Prostate gland (tissue), 2 donors: ENCODE results near the gene COP1. TPM values are rescaled to one million over a fixed set of nuclear protein-coding genes. Genes with fewer than 3 reads are reported as not detected.
A peak's percentile ranks its signal among the peaks of the same experiment; 100 is the strongest.
"Not testable (repeated sequence)": the region's sequence is repeated elsewhere in the genome, so short reads cannot be mapped to it uniquely, and the experiment has no call there.

ENCODE experiments used
- DNase-seq: peaks from one replicate; pipeline ENCODE4 v3.0.0-alpha.2; 2019; ENCODE audit warnings: low spot score
- H3K27ac ChIP-seq, 2 donors: fragments of 200-600 bp; sonication (generic); 2 replicates each; pipeline ENCODE4 v1.5.1; 2017 to 2019
- H3K27me3 ChIP-seq: fragments of 200-600 bp; sonication (generic); replicated peaks from 2 replicates; pipeline ENCODE4 v1.5.1; 2019; ENCODE audit not compliant: insufficient read depth
- H3K36me3 ChIP-seq, 2 donors: fragments of 200-600 bp; sonication (generic); 1 replicate in 1 of 2; 2 replicates in 1 of 2; pipeline versions ENCODE4 v1.5.1 to v1.8.1; 2017 to 2019
- H3K4me1 ChIP-seq: fragments of 200-600 bp; sonication (generic); replicated peaks from 2 replicates; pipeline ENCODE4 v1.5.1; 2019
- H3K4me3 ChIP-seq, 2 donors: fragments of 200-600 bp; sonication (generic); 2 replicates each; pipeline ENCODE4 v1.5.1; 2017 to 2019
- H3K9me3 ChIP-seq: fragments of 200-600 bp; sonication (generic); 2 replicates; pipeline ENCODE4 v1.5.1; 2017
- POLR2A ChIP-seq: fragments of 450-650 bp; IDR thresholded peaks from one replicate; pipeline ENCODE4 v1.6.1; 2016; ENCODE audit warnings: antibody characterized with exemption, mild to moderate bottlenecking
- POLR2AphosphoS5 ChIP-seq: sonication (generic); formaldehyde crosslinking; IDR thresholded peaks from one replicate; pipeline ENCODE4 v1.6.1; 2017; ENCODE audit warnings: antibody characterized with exemption
- WGBS: methylation state at CpG from one replicate; pipeline ENCODE4 v1.1.5; 2018; 5-methylcytosine and 5-hydroxymethylcytosine counted together
- intact Hi-C: fragments of 100-400 bp; cut with DNase I; formaldehyde crosslinking; loops from one replicate; pipeline ENCODE4 v1.14.2; 2022
- total RNA-seq, 2 donors: library from RNA; depleted of rRNA; stranded (reverse); fragments of >200 nt; gene quantifications; one replicate each; pipeline ENCODE4 v1.1.0, GENCODE V29; 2016
- TF ChIP-seq, protein P1 (sequence below), 4 experiments: fragments of 200-600 bp in 2 of 4; fragments of 450-650 bp in 2 of 4; sonication (generic) in 2 of 4; IDR thresholded peaks; 1 replicate in 3 of 4; 2 replicates in 1 of 4; pipeline ENCODE4 v1.5.1; 2016 to 2019; ENCODE audit warnings: antibody characterized with exemption in 4 of 4, mild to moderate bottlenecking in 2 of 4, moderate library complexity in 2 of 4

The COP1 gene
- total RNA-seq, 2 donors from 2014 or later, result 53.3 to 60.4 TPM

DNA sequence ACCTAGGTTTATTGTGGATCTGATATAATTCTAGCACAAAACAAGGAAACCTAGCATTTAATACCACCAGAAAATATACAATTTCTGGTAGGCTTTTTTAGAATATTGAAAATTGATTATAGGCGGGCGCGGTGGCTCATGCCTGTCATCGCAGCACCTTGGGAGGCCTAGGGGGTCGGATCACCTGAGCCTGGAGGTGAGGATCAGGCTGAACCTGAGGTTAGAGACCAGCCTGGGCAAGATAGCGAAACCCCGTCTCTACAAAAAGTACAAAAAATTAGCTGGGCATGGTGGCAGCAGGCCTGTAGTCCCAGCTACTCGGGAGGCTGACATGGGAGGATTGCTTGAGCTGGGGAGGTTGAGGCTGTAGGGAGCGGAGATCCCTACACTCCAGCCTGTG is 948 bp upstream of the COP1 start:
- H3K27me3 ChIP-seq, result no peaks in the 10 kb centered on the region
- TF ChIP-seq POLR2AphosphoS5, result no peak
- TF ChIP-seq, protein P1, sequence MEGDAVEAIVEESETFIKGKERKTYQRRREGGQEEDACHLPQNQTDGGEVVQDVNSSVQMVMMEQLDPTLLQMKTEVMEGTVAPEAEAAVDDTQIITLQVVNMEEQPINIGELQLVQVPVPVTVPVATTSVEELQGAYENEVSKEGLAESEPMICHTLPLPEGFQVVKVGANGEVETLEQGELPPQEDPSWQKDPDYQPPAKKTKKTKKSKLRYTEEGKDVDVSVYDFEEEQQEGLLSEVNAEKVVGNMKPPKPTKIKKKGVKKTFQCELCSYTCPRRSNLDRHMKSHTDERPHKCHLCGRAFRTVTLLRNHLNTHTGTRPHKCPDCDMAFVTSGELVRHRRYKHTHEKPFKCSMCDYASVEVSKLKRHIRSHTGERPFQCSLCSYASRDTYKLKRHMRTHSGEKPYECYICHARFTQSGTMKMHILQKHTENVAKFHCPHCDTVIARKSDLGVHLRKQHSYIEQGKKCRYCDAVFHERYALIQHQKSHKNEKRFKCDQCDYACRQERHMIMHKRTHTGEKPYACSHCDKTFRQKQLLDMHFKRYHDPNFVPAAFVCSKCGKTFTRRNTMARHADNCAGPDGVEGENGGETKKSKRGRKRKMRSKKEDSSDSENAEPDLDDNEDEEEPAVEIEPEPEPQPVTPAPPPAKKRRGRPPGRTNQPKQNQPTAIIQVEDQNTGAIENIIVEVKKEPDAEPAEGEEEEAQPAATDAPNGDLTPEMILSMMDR (IDR thresholded peaks at IDR 0.05), result no peak
- TF ChIP-seq POLR2A, result no peak
- WGBS, result 41% methylated on average over 9 of the region's 9 CpGs
- intact Hi-C loops, result no loop called here
- peak overlapping the region; percentile 90 to 95 for H3K27ac ChIP-seq
- DNase-seq, result no peak
- H3K36me3 ChIP-seq, result no peaks in the 10 kb centered on the region
- H3K4me1 ChIP-seq, result no peaks in the 10 kb centered on the region
- H3K4me3 ChIP-seq, result peak overlapping the region; percentile 87 to 97
- no peaks in the 10 kb centered on the region for H3K9me3 ChIP-seq

DNA sequence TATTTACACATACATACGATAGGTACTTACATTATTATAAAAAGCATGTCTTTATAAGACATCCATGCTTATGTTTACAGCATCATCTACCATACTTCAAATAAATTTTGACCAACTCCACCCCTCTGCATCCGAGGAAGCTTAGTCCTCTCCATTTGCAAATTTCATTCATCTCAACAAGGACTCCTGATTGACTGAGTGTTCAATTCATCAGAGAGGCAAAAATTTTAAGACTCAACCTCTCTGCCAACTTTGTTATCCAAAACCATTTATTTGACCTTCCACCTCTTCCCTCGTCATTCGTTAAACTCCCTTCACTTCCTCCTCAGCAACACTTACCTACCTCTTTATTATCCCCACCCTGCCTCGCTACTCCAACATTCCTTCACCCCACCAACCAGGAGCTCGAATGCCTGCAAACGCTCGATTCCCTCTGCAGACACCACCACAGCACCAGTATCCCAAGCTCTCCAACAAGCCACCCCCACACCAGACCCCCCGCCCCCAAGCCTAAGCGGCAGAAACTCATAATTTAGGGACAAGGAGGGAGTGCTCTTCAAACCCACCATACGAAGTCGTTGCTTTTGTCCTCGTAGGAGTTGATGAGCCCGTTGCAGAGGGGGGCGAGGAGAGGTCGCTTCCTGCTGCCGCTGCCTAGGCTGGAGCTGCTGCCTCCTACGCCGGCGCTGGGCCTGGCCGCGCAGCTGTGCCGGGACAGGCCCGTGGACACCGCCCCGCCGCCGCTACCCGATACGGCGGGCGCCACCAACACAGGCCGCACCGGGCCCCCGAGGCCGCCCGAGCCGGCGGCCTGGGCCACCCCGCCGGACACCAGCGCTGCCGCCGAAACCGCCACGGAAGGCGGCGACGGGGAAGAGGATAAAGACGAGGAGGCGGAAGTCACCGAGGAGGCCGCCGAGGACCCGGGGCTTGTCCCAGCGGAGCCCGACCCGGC is 803 bp downstream of the COP1 start:
- H3K9me3 ChIP-seq, result no peaks in the 10 kb centered on the region
- H3K27ac ChIP-seq, result peak overlapping the region; percentile 90 to 95
- H3K4me3 ChIP-seq, result peak overlapping the region; percentile 87 to 97
- no peaks in the 10 kb centered on the region for H3K36me3 ChIP-seq
- intact Hi-C loops, result no loop called here
- no peaks in the 10 kb centered on the region for H3K27me3 ChIP-seq
- no peak for TF ChIP-seq POLR2AphosphoS5
- TF ChIP-seq, protein P1 (IDR thresholded peaks at IDR 0.05), result no peak
- TF ChIP-seq POLR2A, result no peak
- DNase-seq, result peak; percentile 6
- under 1% methylated on average over 58 of the region's 58 CpGs for WGBS
- no peaks in the 10 kb centered on the region for H3K4me1 ChIP-seq

DNA sequence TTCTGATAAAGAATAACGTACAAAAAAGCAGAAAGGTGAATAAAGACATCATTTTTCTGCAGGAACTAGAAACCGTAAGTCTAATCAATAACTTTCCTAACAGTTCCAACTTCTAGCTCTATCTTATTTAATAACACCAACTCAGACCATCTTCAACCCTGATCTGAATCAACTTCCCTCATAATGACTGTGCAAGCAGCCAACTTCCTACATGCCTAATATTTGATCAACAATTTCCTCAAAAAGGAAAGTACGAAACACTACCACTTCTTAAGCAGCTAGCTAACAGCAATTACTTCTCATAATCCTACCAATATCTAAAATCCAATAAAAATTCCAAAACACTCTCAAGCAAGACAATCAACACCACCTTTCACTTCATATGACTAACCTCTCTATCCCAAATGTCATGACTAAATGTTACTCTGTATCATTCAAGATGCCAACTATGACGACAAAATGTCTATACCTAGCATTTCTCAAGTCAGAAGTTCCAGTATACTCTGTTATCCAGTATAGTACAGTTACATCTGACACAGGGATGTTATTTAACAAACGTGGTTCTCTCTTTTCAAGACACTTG is 1.7 kb downstream of the COP1 start:
- WGBS, result 28% methylated on average over 5 of the region's 5 CpGs
- Histone ChIP-seq H3K4me3 (peak overlapping the region; percentile 87 to 97), H3K27me3 (no peaks in the 10 kb centered on the region), H3K4me1 (no peaks in the 10 kb centered on the region), H3K36me3 (no peaks in the 10 kb centered on the region), H3K27ac (peak overlapping the region in 1 of 2 donors; percentile 95), H3K9me3 (no peaks in the 10 kb centered on the region)
- DNase-seq, result no peak
- intact Hi-C loops, result no loop called here
- TF ChIP-seq, protein P1 (IDR thresholded peaks at IDR 0.05), result no peak
- TF ChIP-seq POLR2AphosphoS5 (no peak), POLR2A (no peak)

DNA sequence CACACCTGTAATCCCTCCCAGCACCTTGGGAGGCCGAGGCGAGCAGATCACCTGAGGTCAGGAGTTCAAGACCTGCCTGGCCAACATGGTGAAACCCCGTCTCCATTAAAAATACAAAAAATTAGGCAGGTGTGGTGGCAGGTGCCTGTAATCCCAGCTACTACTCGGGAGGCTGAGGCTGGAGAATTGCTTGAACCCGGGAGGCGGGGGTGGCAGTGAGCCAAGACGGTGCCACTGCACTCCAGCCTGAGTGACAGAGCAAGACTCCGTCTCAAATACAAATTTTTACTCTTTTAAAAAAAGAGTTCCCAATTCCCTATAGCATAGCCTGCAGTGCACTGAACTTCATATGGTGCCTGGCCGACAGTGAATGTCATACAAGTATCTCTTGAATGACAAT is 2.4 kb downstream of the COP1 start:
- intact Hi-C loops, result not testable (repeated sequence)

DNA sequence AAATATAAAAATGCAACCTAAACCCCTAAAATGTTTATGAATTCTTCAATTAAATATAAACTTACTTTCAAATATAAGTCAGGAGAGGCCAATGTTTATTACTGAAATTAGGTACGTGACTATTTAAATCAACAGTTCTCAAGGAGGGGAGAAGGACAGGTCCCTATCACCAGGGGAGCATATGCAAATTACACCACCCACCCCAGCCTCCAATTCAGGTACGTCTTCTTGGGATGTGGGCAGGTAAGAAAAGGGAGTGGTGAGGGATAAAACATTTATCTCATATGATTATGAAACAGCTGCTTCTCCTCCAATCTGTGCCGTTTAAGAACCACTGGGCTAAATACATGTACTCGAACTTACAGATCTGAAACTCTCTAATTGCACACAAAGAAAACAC is 3.4 kb downstream of the COP1 start:
- 58% methylated on average over 4 of the region's 4 CpGs for WGBS
- H3K4me1 ChIP-seq, result no peaks in the 10 kb centered on the region
- H3K4me3 ChIP-seq, result no peak overlapping the region
- intact Hi-C loops, result no loop called here
- DNase-seq, result no peak
- no peaks in the 10 kb centered on the region for H3K27me3 ChIP-seq
- H3K9me3 ChIP-seq, result no peaks in the 10 kb centered on the region
- H3K27ac ChIP-seq, result no peak overlapping the region
- H3K36me3 ChIP-seq, result no peaks in the 10 kb centered on the region
- TF ChIP-seq POLR2AphosphoS5 (no peak), POLR2A (no peak)
- TF ChIP-seq, protein P1 (IDR thresholded peaks at IDR 0.05), result no peak

More for the DNA sequence above, 2.4 kb downstream of the COP1 start:
- WGBS, result 66% methylated on average over 9 of the region's 9 CpGs
- H3K36me3 ChIP-seq, DNase-seq, H3K27ac ChIP-seq, H3K9me3 ChIP-seq, H3K27me3 ChIP-seq, H3K4me3 ChIP-seq, H3K4me1 ChIP-seq: not testable (repeated sequence)
